ENCODE results near the gene PTPN14. TPM values are rescaled to one million over a fixed set of nuclear protein-coding genes. Genes with fewer than 3 reads are reported as not detected.
A peak's percentile ranks its signal among the peaks of the same experiment; 100 is the strongest.

The PTPN14 gene
- total RNA-seq, 1 experiment from 2014 or later = 76.4 TPM

- Histone ChIP-seq H4K8ac (replicated peaks; ENCODE audit: insufficient read length, low read depth, low read length) (no peak overlapping the region), H3K23ac (ENCODE audit: insufficient read length, low read depth, low read length) (no peak overlapping the region), H3K9ac (ENCODE audit: extremely low read depth, insufficient read length, low read length) (no peak overlapping the region), H3K79me2 (ENCODE audit: insufficient read depth, low read length) (peaks cover 21% of the 10 kb centered on the region; the same call in 1 of the 2 replicates), H2AFZ (ENCODE audit: low read length) (no peak overlapping the region), H3K9me3 (ENCODE audit: control insufficient read depth, low read depth, low read length) (no peaks in the 10 kb centered on the region), H3K27ac (ENCODE audit: insufficient read length, low read depth, low read length) (peak overlapping the region; percentile 34), H2BK120ac (ENCODE audit: low read depth, low read length, poor library complexity, severe bottlenecking) (no peak overlapping the region), H3K4me2 (ENCODE audit: insufficient read depth, insufficient read length, low read length) (no peak overlapping the region), H3T11ph (ENCODE audit: low read length) (no peak overlapping the region), H4K20me1 (ENCODE audit: control insufficient read depth, insufficient read depth, insufficient read length) (no peaks in the 10 kb centered on the region), H2BK15ac (ENCODE audit: low read depth, low read length) (no peak overlapping the region), H2BK12ac (ENCODE audit: insufficient read length, low read depth, low read length) (no peak overlapping the region), H3K23me2 (ENCODE audit: insufficient read length, low read depth, low read length, poor library complexity, severe bottlenecking) (no peaks in the 10 kb centered on the region), H2BK20ac (ENCODE audit: low read depth, low read length, poor library complexity, severe bottlenecking) (no peak overlapping the region), H3K4me1 (ENCODE audit: insufficient read depth, low read length) (peaks cover 18% of the 10 kb centered on the region; the same call in 1 of the 2 replicates), H4K5ac (ENCODE audit: insufficient read length, low read depth, low read length) (no peak overlapping the region), H3K27me3 (ENCODE audit: insufficient read depth, low read length) (no peaks in the 10 kb centered on the region), H3K79me1 (ENCODE audit: insufficient read depth, low read depth, low read length, poor library complexity, severe bottlenecking) (peaks cover under 1% of the 10 kb centered on the region), H3K18ac (ENCODE audit: insufficient read length, low read depth, low read length) (no peak overlapping the region), H3K14ac (ENCODE audit: insufficient read depth, low read length) (no peak overlapping the region; the same call in 1 of the 2 replicates), H3K4ac (ENCODE audit: low read depth, low read length) (no peak overlapping the region), H2AK5ac (ENCODE audit: insufficient read length, low read length) (no peak overlapping the region), H4K91ac (ENCODE audit: insufficient read length, low read depth, low read length) (no peak overlapping the region), H3K56ac (ENCODE audit: insufficient read length, low read depth, low read length) (no peak overlapping the region), H2BK5ac (ENCODE audit: insufficient read length, low read length) (no peak overlapping the region)
- DNase-seq = no peak
- H3K27ac Mint-ChIP-seq = peak overlapping the region in 2 of 3 experiments; percentile 5 to 81; a peak in 3 of 7 replicates
- H3K27me3 Mint-ChIP-seq (ENCODE audit: low read depth) = no peaks in the 10 kb centered on the region
- no peaks in the 10 kb centered on the region; a peak in 1 of 7 replicates for H3K36me3 Mint-ChIP-seq (ENCODE audit: insufficient read depth in 1 of 3, low read depth in 3 of 3)
- H3K4me3 Mint-ChIP-seq = no peak overlapping the region
- H3K9me3 Mint-ChIP-seq = no peaks in the 10 kb centered on the region
- H3K4me1 Mint-ChIP-seq = peaks cover 51 to 57% of the 10 kb centered on the region in 2 experiments
- WGBS (ENCODE audit: extremely low coverage, insufficient read length, low lambda C conversion rate) = no CpG with 5 or more reads among the region's 7 CpGs
- TF ChIP-seq CTCF (conservative IDR thresholded peaks at IDR 0.05) = no peak
Measured at GRCh38 chr1:214476986-214477870, 74.2 kb downstream of the PTPN14 start.
